Measurements from ENCODE around the gene EIF4A3. TPM values are rescaled to one million over a fixed set of nuclear protein-coding genes. Genes with fewer than 3 reads are reported as not detected.

The EIF4A3 gene
- total and polyA plus RNA-seq, 10 of the 15 experiments (the other 5 are each of a cell fraction or from before 2014, with no cell fraction given) = 53.3 to 225 (median 103) TPM

DNA sequence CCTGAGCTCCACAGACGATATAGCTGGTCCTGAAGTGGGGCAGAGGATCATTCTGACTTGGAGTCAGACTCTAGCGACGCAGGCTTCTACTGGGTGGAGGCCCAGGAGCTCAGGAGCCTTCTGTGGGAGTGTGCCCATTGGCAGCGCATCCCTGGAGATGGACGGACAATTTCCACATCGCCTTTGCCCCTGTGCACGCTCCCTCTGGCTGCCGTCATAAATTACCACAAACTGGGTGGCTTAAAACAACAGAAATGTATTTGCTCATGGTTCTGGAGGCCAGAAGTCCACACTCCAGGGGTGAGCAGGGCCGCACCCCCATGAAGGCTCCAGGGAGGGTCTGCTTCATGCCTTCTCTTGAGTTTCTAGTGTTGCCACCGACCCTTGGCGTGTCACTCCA lies 29.8 kb upstream of the EIF4A3 start:
- H3K79me2 ChIP-seq (ENCODE audit: control insufficient read depth, insufficient read depth, low read length) = no peaks in the 10 kb centered on the region
- no peak overlapping the region for H3K4me2 ChIP-seq (ENCODE audit: control insufficient read depth, insufficient read depth)
- POLR2A ChIA-PET = interaction anchor here (0.5 to 0.7 kb wide), 2 partner anchors 67 to 95 kb away, joined by 3 to 4 read pairs; no protein-coding TSS in a partner anchor
- intact Hi-C loops (cut with micrococcal nuclease; ENCODE audit: unreplicated experiment) = no loop called here
- H3K4me1 ChIP-seq (ENCODE audit: control insufficient read depth, insufficient read depth, low read length) = no peaks in the 10 kb centered on the region
- TF ChIP-seq CHD4 (IDR thresholded peaks at IDR 0.05) (no peak), MYB (IDR thresholded peaks at IDR 0.05; ENCODE audit: borderline replicate concordance, low read depth, low read length) (no peak), NFYB (IDR thresholded peaks at IDR 0.05; ENCODE audit: insufficient read depth, low read depth, low read length) (no peak), POLR2A (IDR thresholded peaks at IDR 0.05; ENCODE audit: low read depth, low read length) (no peak)
- H3K36me3 ChIP-seq (ENCODE audit: control insufficient read depth in 2 of 2, insufficient read depth in 2 of 2, low read length in 1 of 2) = no peaks in the 10 kb centered on the region
- in situ Hi-C loops (cut with MboI) = no loop called here
- H3K9ac ChIP-seq (ENCODE audit: control insufficient read depth, insufficient read depth, low read length) = no peak overlapping the region
- ATAC-seq (no peak), DNase-seq (ENCODE audit: low read depth, low spot score) (no peak), FAIRE-seq (no peak)
- no peaks in the 10 kb centered on the region for H4K20me1 ChIP-seq (ENCODE audit: control insufficient read depth, insufficient read depth)
- no peaks in the 10 kb centered on the region for H3K9me3 ChIP-seq (replicated peaks; ENCODE audit: control insufficient read depth, insufficient read depth, low read length)
- RAD21 ChIA-PET (ENCODE audit: unreplicated experiment) = no interaction called here
- H3K27ac ChIP-seq (ENCODE audit: control insufficient read depth, insufficient read depth) = no peak overlapping the region
- CTCF ChIA-PET = interaction anchor here (0.9 kb wide), 1 partner anchor 49 kb away, joined by 5 read pairs; no protein-coding TSS in a partner anchor
- no TSS peak for BruUV-seq (replicated peaks)
- SMC1A ChIA-PET (ENCODE audit: uncharacterized antibody, unreplicated experiment) = interaction anchor here (0.7 kb wide), 1 partner anchor 250 kb away, joined by 4 read pairs; no protein-coding TSS in a partner anchor
- H3K27me3 ChIP-seq (replicated peaks in 1 of 2; ENCODE audit: control insufficient read depth in 2 of 2, insufficient read depth in 2 of 2, low read length in 1 of 2) = peaks cover 0 to 3% of the 10 kb centered on the region in 2 experiments; a peak in 1 of 4 replicates
- WGBS (ENCODE audit: insufficient coverage, insufficient replicate concordance, low lambda C conversion rate, missing lambda C conversion rate) = 56% methylated on average over 11 of the region's 11 CpGs
- H2AFZ ChIP-seq (ENCODE audit: control insufficient read depth, low read depth, low read length) = no peak overlapping the region
- no peak overlapping the region for H3K4me3 ChIP-seq

DNA sequence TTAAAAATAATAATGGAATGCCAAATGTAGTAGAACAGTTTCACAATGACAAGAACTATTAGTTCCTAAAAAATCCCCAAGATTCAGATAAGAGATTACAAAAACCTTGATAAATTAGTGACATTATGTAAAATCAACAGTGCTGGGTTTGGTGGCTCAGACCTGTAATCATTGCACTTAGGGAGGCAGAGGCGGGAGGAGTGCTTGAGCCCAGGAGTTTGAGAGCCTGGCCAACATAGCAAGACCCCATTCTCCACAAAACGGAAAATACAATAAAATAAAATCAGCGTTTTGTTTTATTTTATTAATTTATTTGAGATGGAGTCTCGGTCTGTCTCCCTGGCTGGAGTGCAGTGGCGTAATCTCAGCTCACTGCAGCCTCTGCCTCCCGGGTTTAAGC lies 27.0 kb upstream of the EIF4A3 start:
- H3K4me2 ChIP-seq (ENCODE audit: control insufficient read depth, insufficient read depth) = no peak overlapping the region
- intact Hi-C loops (cut with micrococcal nuclease; ENCODE audit: unreplicated experiment) (no loop called here), in situ Hi-C loops (cut with MboI) (no loop called here)
- no peaks in the 10 kb centered on the region for H3K9me3 ChIP-seq (replicated peaks; ENCODE audit: control insufficient read depth, insufficient read depth, low read length)
- ATAC-seq (no peak), FAIRE-seq (no peak), DNase-seq (ENCODE audit: low read depth, low spot score) (no peak)
- ChIA-PET POLR2A (no interaction called here), RAD21 (ENCODE audit: unreplicated experiment) (no interaction called here), SMC1A (ENCODE audit: uncharacterized antibody, unreplicated experiment) (no interaction called here), CTCF (no interaction called here)
- no peaks in the 10 kb centered on the region for H3K4me1 ChIP-seq (ENCODE audit: control insufficient read depth, insufficient read depth, low read length)
- H3K9ac ChIP-seq (ENCODE audit: control insufficient read depth, insufficient read depth, low read length) = no peak overlapping the region
- TF ChIP-seq POU2F2 (IDR thresholded peaks at IDR 0.05; ENCODE audit: borderline replicate concordance, low read depth, low read length) = no peak
- TF ChIP-seq RFX5 (IDR thresholded peaks at IDR 0.05; ENCODE audit: low read depth, low read length) = no peak
- TF ChIP-seq MTA3 (IDR thresholded peaks at IDR 0.05; ENCODE audit: borderline replicate concordance, low read length) = no peak
- no peak for TF ChIP-seq PAX5 (IDR thresholded peaks at IDR 0.05; ENCODE audit: borderline replicate concordance, low read depth, low read length)
- TF ChIP-seq, protein P1, sequence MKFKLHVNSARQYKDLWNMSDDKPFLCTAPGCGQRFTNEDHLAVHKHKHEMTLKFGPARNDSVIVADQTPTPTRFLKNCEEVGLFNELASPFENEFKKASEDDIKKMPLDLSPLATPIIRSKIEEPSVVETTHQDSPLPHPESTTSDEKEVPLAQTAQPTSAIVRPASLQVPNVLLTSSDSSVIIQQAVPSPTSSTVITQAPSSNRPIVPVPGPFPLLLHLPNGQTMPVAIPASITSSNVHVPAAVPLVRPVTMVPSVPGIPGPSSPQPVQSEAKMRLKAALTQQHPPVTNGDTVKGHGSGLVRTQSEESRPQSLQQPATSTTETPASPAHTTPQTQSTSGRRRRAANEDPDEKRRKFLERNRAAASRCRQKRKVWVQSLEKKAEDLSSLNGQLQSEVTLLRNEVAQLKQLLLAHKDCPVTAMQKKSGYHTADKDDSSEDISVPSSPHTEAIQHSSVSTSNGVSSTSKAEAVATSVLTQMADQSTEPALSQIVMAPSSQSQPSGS (IDR thresholded peaks at IDR 0.05; ENCODE audit: low read length) = no peak
- H3K4me3 ChIP-seq = no peak overlapping the region
- no peak overlapping the region for H3K27ac ChIP-seq (ENCODE audit: control insufficient read depth, insufficient read depth)
- no TSS peak for BruUV-seq (replicated peaks)
- peaks cover 0 to 2% of the 10 kb centered on the region in 2 experiments; a peak in 1 of 4 replicates for H3K27me3 ChIP-seq (replicated peaks in 1 of 2; ENCODE audit: control insufficient read depth in 2 of 2, insufficient read depth in 2 of 2, low read length in 1 of 2)
- WGBS (ENCODE audit: insufficient coverage, insufficient replicate concordance, low lambda C conversion rate, missing lambda C conversion rate) = 53% methylated on average over 6 of the region's 6 CpGs
- no peaks in the 10 kb centered on the region for H3K79me2 ChIP-seq (ENCODE audit: control insufficient read depth, insufficient read depth, low read length)
- no peaks in the 10 kb centered on the region for H3K36me3 ChIP-seq (ENCODE audit: control insufficient read depth in 2 of 2, insufficient read depth in 2 of 2, low read length in 1 of 2)
- H2AFZ ChIP-seq (ENCODE audit: control insufficient read depth, low read depth, low read length) = no peak overlapping the region
- no peaks in the 10 kb centered on the region for H4K20me1 ChIP-seq (ENCODE audit: control insufficient read depth, insufficient read depth)
